Brain microvascular endothelial cell (primary cell): Measurements from ENCODE around the gene ZNF33A.
"Not testable (repeated sequence)": the region's sequence is repeated elsewhere in the genome, so short reads cannot be mapped to it uniquely, and the experiment has no call there.

ENCODE experiments used
- DNase-seq: peaks from one replicate; pipeline ENCODE4 v3.0.0-alpha.2; 2020
- H3K27ac ChIP-seq: fragments of 250-450 bp; sonication (Bioruptor Pico); 2 replicates; pipeline ENCODE4 v1.5.1; 2020; ENCODE audit warnings: mild to moderate bottlenecking, moderate library complexity
- H3K27me3 ChIP-seq: fragments of 250-450 bp; sonication (Bioruptor Pico); replicated peaks from 2 replicates; pipeline ENCODE4 v1.5.1; 2020; ENCODE audit warnings: mild to moderate bottlenecking
- H3K36me3 ChIP-seq: fragments of 250-450 bp; sonication (Bioruptor Pico); replicated peaks from 2 replicates; pipeline ENCODE4 v1.5.1; 2020; ENCODE audit warnings: mild to moderate bottlenecking
- H3K4me3 ChIP-seq: 2 replicates; pipeline ENCODE4 v1.5.1; 2011; ENCODE audit warnings: low read depth, mild to moderate bottlenecking, control low read depth, low read length, moderate library complexity
- CTCF ChIP-seq: IDR thresholded peaks from 2 replicates; pipeline ENCODE4 v1.5.1; 2011; ENCODE audit warnings: low read depth, mild to moderate bottlenecking, moderate library complexity, low read length, control low read depth, inconsistent platforms; ENCODE audit errors: missing control alignments
- in situ Hi-C: cut with HindIII; loops from 2 replicates; pipeline ENCODE4 v1.10.0; 2017; ENCODE audit warnings: low sequenced_read_pairs, low pct_ligation_motif_present

The ZNF33A gene

GRCh38 chr10:37976880-37977203 lies 33.6 kb upstream of the ZNF33A start:
- no peaks in the 10 kb centered on the region for H3K27me3 ChIP-seq
- in situ Hi-C loops, result no loop called here

DNA sequence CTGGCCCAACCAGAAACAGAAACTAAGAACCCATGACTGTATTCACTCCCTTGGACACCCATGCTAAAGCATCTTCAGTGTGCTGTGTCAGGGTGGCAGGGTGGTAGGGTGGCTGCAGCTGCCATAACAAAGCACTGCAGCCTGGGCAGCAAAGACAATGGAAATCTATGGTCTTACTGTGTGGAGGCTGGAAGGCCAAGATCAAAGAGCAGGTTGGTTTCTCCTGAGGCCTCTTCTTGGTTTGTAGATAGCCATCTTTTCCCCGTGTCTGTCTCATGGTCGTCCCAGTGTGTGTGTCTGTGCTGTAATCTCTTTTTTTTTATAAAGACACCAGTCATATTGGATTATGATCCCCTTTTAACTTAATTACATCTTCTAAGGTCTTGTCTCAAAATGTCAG lies 18.8 kb upstream of the ZNF33A start:
- H3K36me3 ChIP-seq, result no peaks in the 10 kb centered on the region
- H3K27ac ChIP-seq, result no peak overlapping the region
- TF ChIP-seq CTCF, result no peak
- in situ Hi-C loops, result no loop called here
- no peaks in the 10 kb centered on the region for H3K27me3 ChIP-seq
- DNase-seq, result no peak
- no peak overlapping the region for H3K4me3 ChIP-seq

More at GRCh38 chr10:37976880-37977203, 33.6 kb upstream of the ZNF33A start:
- Histone ChIP-seq H3K4me3 (peak overlapping the region; percentile 81), H3K36me3 (no peaks in the 10 kb centered on the region), H3K27ac (no peak overlapping the region)
- TF ChIP-seq CTCF, result no peak
- no peak for DNase-seq

- Histone ChIP-seq H3K36me3 (no peaks in the 10 kb centered on the region), H3K27me3 (no peaks in the 10 kb centered on the region), H3K27ac (no peak overlapping the region), H3K4me3 (no peak overlapping the region)
- in situ Hi-C loops, result no loop called here
- TF ChIP-seq CTCF, result no peak
- no peak for DNase-seq
These were observed 18.4 kb upstream of the ZNF33A start for GRCh38 chr10:37992083-37992482.

DNA sequence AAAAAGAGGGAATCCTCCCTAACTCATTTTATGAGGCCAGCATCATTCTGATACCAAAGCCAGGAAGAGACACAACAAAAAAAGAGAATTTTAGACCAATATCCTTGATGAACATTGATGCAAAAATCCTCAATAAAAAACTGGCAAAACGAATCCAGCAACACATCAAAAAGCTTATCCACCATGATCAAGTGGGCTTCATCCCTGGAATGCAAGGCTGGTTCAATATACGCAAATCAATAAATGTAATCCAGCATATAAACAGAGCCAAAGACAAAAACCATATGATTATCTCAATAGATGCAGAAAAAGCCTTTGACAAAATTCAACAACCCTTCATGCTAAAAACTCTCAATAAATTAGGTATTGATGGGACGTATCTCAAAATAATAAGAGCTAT lies 11.6 kb upstream of the ZNF33A start:
- DNase-seq, H3K27ac ChIP-seq, H3K36me3 ChIP-seq, H3K27me3 ChIP-seq, in situ Hi-C loops, H3K4me3 ChIP-seq: not testable (repeated sequence)

DNA sequence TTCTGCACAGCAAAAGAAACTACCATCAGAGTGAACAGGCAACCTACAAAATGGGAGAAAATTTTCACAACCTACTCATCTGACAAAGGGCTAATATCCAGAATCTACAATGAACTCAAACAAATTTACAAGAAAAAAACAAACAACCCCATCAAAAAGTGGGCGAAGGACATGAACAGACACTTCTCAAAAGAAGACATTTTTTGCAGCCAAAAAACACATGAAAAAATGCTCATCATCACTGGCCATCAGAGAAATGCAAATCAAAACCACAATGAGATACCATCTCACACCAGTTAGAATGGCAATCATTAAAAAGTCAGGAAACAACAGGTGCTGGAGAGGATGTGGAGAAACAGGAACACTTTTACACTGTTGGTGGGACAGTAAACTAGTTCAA lies 10.0 kb upstream of the ZNF33A start:
- H3K36me3 ChIP-seq, H3K4me3 ChIP-seq, in situ Hi-C loops, H3K27me3 ChIP-seq, DNase-seq, H3K27ac ChIP-seq: not testable (repeated sequence)

DNA sequence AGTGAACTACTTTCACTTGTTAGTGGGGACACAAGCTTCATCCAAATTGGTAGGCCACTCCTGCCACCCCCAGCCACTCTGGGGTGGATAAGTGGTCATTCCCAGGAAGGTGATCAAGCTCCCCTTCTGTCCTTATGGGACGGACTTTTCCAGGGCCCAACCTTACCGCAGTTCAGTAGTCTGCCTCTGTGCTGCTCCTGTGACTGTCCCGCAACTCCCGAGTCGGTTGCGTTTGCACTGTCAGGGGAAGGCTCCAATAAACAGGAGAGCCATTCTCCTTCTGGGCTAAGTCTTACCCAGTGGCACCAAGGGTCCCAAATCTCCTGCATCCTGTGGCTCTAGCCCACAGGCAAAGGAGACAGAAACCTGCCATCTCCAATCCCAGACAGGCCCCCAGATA lies 7.4 kb upstream of the ZNF33A start:
- no peaks in the 10 kb centered on the region for H3K36me3 ChIP-seq
- no peak overlapping the region for H3K4me3 ChIP-seq
- H3K27ac ChIP-seq, result no peak overlapping the region
- H3K27me3 ChIP-seq, result no peaks in the 10 kb centered on the region
- no peak for TF ChIP-seq CTCF
- no peak for DNase-seq
- in situ Hi-C loops, result no loop called here

GRCh38 chr10:38003588-38003987 lies 6.9 kb upstream of the ZNF33A start:
- no peak overlapping the region for H3K4me3 ChIP-seq
- in situ Hi-C loops, result no loop called here
- DNase-seq, result no peak
- no peak overlapping the region for H3K27ac ChIP-seq
- no peaks in the 10 kb centered on the region for H3K27me3 ChIP-seq
- H3K36me3 ChIP-seq, result no peaks in the 10 kb centered on the region
- TF ChIP-seq CTCF, result no peak
